ENCODE measurements around the gene NBPF20.
"Not testable (repeated sequence)": the region's sequence is repeated elsewhere in the genome, so short reads cannot be mapped to it uniquely, and the experiment has no call there.

GRCh38 chr1:145415149-145415548 is 10.3 kb downstream of the NBPF20 start:
- TF ChIP-seq CTCF, POLR2A (IDR thresholded peaks at IDR 0.05): not testable (repeated sequence)
